ENCODE results near the gene GALNT13. TPM values are rescaled to one million over a fixed set of nuclear protein-coding genes. Genes with fewer than 3 reads are reported as not detected.

GALNT13 gene
- total RNA-seq, 1 donor from 2014 or later, result 0.14 TPM

GRCh38 chr2:154120706-154121105 is 249.0 kb downstream of the GALNT13 start:
- intact Hi-C loops (cut with micrococcal nuclease), result no loop called here

GRCh38 chr2:154125891-154126290 is 254.2 kb downstream of the GALNT13 start:
- intact Hi-C loops (cut with micrococcal nuclease), result no loop called here

GRCh38 chr2:154130821-154131220 is 259.1 kb downstream of the GALNT13 start:
- intact Hi-C loops (cut with micrococcal nuclease), result no loop called here

- intact Hi-C loops (cut with micrococcal nuclease), result no loop called here
These were observed 261.1 kb downstream of the GALNT13 start for GRCh38 chr2:154132827-154133226.

- intact Hi-C loops (cut with micrococcal nuclease), result no loop called here
These were observed 262.1 kb downstream of the GALNT13 start for GRCh38 chr2:154133823-154134222.

GRCh38 chr2:154140249-154141025 is 268.7 kb downstream of the GALNT13 start:
- intact Hi-C loops (cut with micrococcal nuclease), result no loop called here

GRCh38 chr2:154142480-154142879 is 270.8 kb downstream of the GALNT13 start:
- intact Hi-C loops (cut with micrococcal nuclease), result no loop called here

GRCh38 chr2:154143105-154143504 is 271.4 kb downstream of the GALNT13 start:
- intact Hi-C loops (cut with micrococcal nuclease), result no loop called here

- intact Hi-C loops (cut with micrococcal nuclease), result no loop called here
These were observed 286.4 kb downstream of the GALNT13 start for GRCh38 chr2:154158101-154158500.

- intact Hi-C loops (cut with micrococcal nuclease), result no loop called here
These were observed 289.6 kb downstream of the GALNT13 start for GRCh38 chr2:154161286-154161685.

- intact Hi-C loops (cut with micrococcal nuclease), result no loop called here
These were observed 298.7 kb downstream of the GALNT13 start for GRCh38 chr2:154170400-154170799.

GRCh38 chr2:154173164-154173563 is 301.4 kb downstream of the GALNT13 start:
- intact Hi-C loops (cut with micrococcal nuclease), result no loop called here

- intact Hi-C loops (cut with micrococcal nuclease), result no loop called here
These were observed 302.2 kb downstream of the GALNT13 start for GRCh38 chr2:154173919-154174318.

GRCh38 chr2:154182008-154182407 is 310.3 kb downstream of the GALNT13 start:
- intact Hi-C loops (cut with micrococcal nuclease), result no loop called here

- intact Hi-C loops (cut with micrococcal nuclease), result no loop called here
These were observed 316.2 kb downstream of the GALNT13 start for GRCh38 chr2:154187948-154188347.

- intact Hi-C loops (cut with micrococcal nuclease), result no loop called here
These were observed 318.2 kb downstream of the GALNT13 start for GRCh38 chr2:154189953-154190352.

- intact Hi-C loops (cut with micrococcal nuclease), result no loop called here
These were observed 321.5 kb downstream of the GALNT13 start for GRCh38 chr2:154193246-154193645.

- intact Hi-C loops (cut with micrococcal nuclease), result no loop called here
These were observed 323.4 kb downstream of the GALNT13 start for GRCh38 chr2:154194909-154195643.

GRCh38 chr2:154195644-154196195 is 324.0 kb downstream of the GALNT13 start:
- intact Hi-C loops (cut with micrococcal nuclease), result no loop called here

GRCh38 chr2:154198866-154199265 is 327.1 kb downstream of the GALNT13 start:
- intact Hi-C loops (cut with micrococcal nuclease), result no loop called here

- intact Hi-C loops (cut with micrococcal nuclease), result no loop called here
These were observed 331.5 kb downstream of the GALNT13 start for GRCh38 chr2:154203206-154203605.

GRCh38 chr2:154203902-154204301 is 332.2 kb downstream of the GALNT13 start:
- intact Hi-C loops (cut with micrococcal nuclease), result no loop called here

Measured in T-helper 2 cell treated with Interferon-gamma antibody and Interleukin-4, amounts not matched to agents 100 ng/mL and 5 ng/mL, for 36 hours (primary cell).